DMS114 treated with DMSO at 0.1 percent for 48 hours (cell line): ENCODE measurements around the gene LDHA.

Experiments
- DNase-seq: peaks from one replicate; lab custom pipeline; 2025; ENCODE audit not compliant: unreplicated experiment; lab: John Stamatoyannopoulos, UW

LDHA gene

GRCh38 chr11:18394275-18394927, at the start of gene LDHA:
LDHA (plus strand) TSS chr11:18394563; CDS start chr11:18396843, 2,280 bp downstream.
- DNase-seq, result peak; percentile 58

GRCh38 chr11:18347471-18348125, 46.8 kb upstream of the LDHA start:
- DNase-seq, result no peak

GRCh38 chr11:18352581-18352980, 41.8 kb upstream of the LDHA start:
- no peak for DNase-seq

GRCh38 chr11:18358646-18359045, 35.7 kb upstream of the LDHA start:
- no peak for DNase-seq

- DNase-seq, result no peak
Observed at GRCh38 chr11:18361154-18361553, 33.2 kb upstream of the LDHA start.

GRCh38 chr11:18364495-18365073, 29.8 kb upstream of the LDHA start:
- DNase-seq, result no peak

GRCh38 chr11:18365741-18366140, 28.6 kb upstream of the LDHA start:
- no peak for DNase-seq

- DNase-seq, result no peak
Observed at GRCh38 chr11:18366286-18366685, 28.1 kb upstream of the LDHA start.

- no peak for DNase-seq
Observed at GRCh38 chr11:18367431-18367830, 26.9 kb upstream of the LDHA start.

GRCh38 chr11:18368221-18368620, 26.1 kb upstream of the LDHA start:
- no peak for DNase-seq

GRCh38 chr11:18369398-18369797, 25.0 kb upstream of the LDHA start:
- no peak for DNase-seq

GRCh38 chr11:18371279-18371678, 23.1 kb upstream of the LDHA start:
- no peak for DNase-seq

- no peak for DNase-seq
Observed at GRCh38 chr11:18372201-18372600, 22.2 kb upstream of the LDHA start.

GRCh38 chr11:18374956-18375355, 19.4 kb upstream of the LDHA start:
- DNase-seq, result no peak

GRCh38 chr11:18375941-18376340, 18.4 kb upstream of the LDHA start:
- DNase-seq, result no peak

- no peak for DNase-seq
Observed at GRCh38 chr11:18379201-18379600, 15.2 kb upstream of the LDHA start.

- DNase-seq, result no peak
Observed at GRCh38 chr11:18383388-18384156, 10.8 kb upstream of the LDHA start.

GRCh38 chr11:18384157-18384641, 10.2 kb upstream of the LDHA start:
- no peak for DNase-seq

GRCh38 chr11:18390088-18390487, 4.3 kb upstream of the LDHA start:
- no peak for DNase-seq

GRCh38 chr11:18392434-18393321, 1.7 kb upstream of the LDHA start:
- no peak for DNase-seq
